Suprapubic skin (tissue), 3 donors: ENCODE results near the gene RETSAT.

Experiments used
- CTCF ChIP-seq, 2 donors: fragments of 200-600 bp in 1 of 2; fragments of 450-650 bp in 1 of 2; sonication (generic) in 1 of 2; IDR thresholded peaks; one replicate each; pipeline ENCODE4 v1.5.1; 2016 to 2019; ENCODE audit warnings: antibody characterized with exemption in 2 of 2, mild to moderate bottlenecking in 1 of 2, moderate library complexity in 1 of 2
- POLR2A ChIP-seq, 2 donors: fragments of 450-650 bp; IDR thresholded peaks; one replicate each; pipeline ENCODE4 v1.6.1; 2017; ENCODE audit warnings: antibody characterized with exemption in 2 of 2, mild to moderate bottlenecking in 2 of 2, moderate library complexity in 2 of 2

- TF ChIP-seq POLR2A (IDR thresholded peaks at IDR 0.05), result peak in 1 of 2 donors; percentile 90
- no peak for TF ChIP-seq CTCF (IDR thresholded peaks at IDR 0.05)
Observed at GRCh38 chr2:85354286-85355072, at the start of gene RETSAT, which contains the start of gene ELMOD3.
